HG03354 (cell line): ENCODE data around the gene ARFIP1.
A peak's percentile ranks its signal among the peaks of the same experiment; 100 is the strongest.
"Not testable (repeated sequence)": the region's sequence is repeated elsewhere in the genome, so short reads cannot be mapped to it uniquely, and the experiment has no call there.

Source experiments
- ATAC-seq: cut with Tn5 transposase; IDR thresholded peaks from one replicate; pipeline ENCODE4 v1.9.1; 2021; ENCODE audit warnings: mild to moderate bottlenecking; ENCODE audit not compliant: unreplicated experiment, poor library complexity, severe bottlenecking

The ARFIP1 gene

GRCh38 chr4:152831416-152831815 is 51.7 kb downstream of the ARFIP1 start:
- no peak for ATAC-seq

- ATAC-seq = no peak
Measured at GRCh38 chr4:152836936-152837335, 57.2 kb downstream of the ARFIP1 start.

- ATAC-seq = not testable (repeated sequence)
Measured at GRCh38 chr4:152839729-152840128, 60.0 kb downstream of the ARFIP1 start.

GRCh38 chr4:152843481-152844090 is 63.8 kb downstream of the ARFIP1 start:
- no peak for ATAC-seq

GRCh38 chr4:152847376-152847775 is 67.6 kb downstream of the ARFIP1 start:
- ATAC-seq = no peak

- no peak for ATAC-seq
Measured at GRCh38 chr4:152848508-152848907, 68.8 kb downstream of the ARFIP1 start.

GRCh38 chr4:152849350-152849749 is 69.6 kb downstream of the ARFIP1 start:
- ATAC-seq = no peak

GRCh38 chr4:152850377-152850776 is 70.6 kb downstream of the ARFIP1 start:
- peak; percentile 69 for ATAC-seq

GRCh38 chr4:152851226-152851625 is 71.5 kb downstream of the ARFIP1 start:
- no peak for ATAC-seq

GRCh38 chr4:152853293-152853692 is 73.5 kb downstream of the ARFIP1 start:
- no peak for ATAC-seq

- ATAC-seq = not testable (repeated sequence)
Measured at GRCh38 chr4:152854016-152854415, 74.3 kb downstream of the ARFIP1 start.

- no peak for ATAC-seq
Measured at GRCh38 chr4:152856960-152857359, 77.2 kb downstream of the ARFIP1 start.

GRCh38 chr4:152858934-152859333 is 79.2 kb downstream of the ARFIP1 start:
- no peak for ATAC-seq

GRCh38 chr4:152860046-152860445 is 80.3 kb downstream of the ARFIP1 start:
- no peak for ATAC-seq

GRCh38 chr4:152862608-152863007 is 82.9 kb downstream of the ARFIP1 start:
- no peak for ATAC-seq

- ATAC-seq = no peak
Measured at GRCh38 chr4:152864361-152864760, 84.6 kb downstream of the ARFIP1 start.

GRCh38 chr4:152866432-152866993 is 86.8 kb downstream of the ARFIP1 start:
- not testable (repeated sequence) for ATAC-seq

- no peak for ATAC-seq
Measured at GRCh38 chr4:152870606-152871005, 90.9 kb downstream of the ARFIP1 start.

- ATAC-seq = no peak
Measured at GRCh38 chr4:152875261-152875660, 95.5 kb downstream of the ARFIP1 start.

- no peak for ATAC-seq
Measured at GRCh38 chr4:152877868-152878267, 98.1 kb downstream of the ARFIP1 start.

- no peak for ATAC-seq
Measured at GRCh38 chr4:152880263-152880662, 100.5 kb downstream of the ARFIP1 start.

- no peak for ATAC-seq
Measured at GRCh38 chr4:152881974-152882373, 102.2 kb downstream of the ARFIP1 start.
